Bone marrow (tissue), 2 donors: Measurements from ENCODE around the gene TCEANC2.
"Not testable (repeated sequence)": the region's sequence is repeated elsewhere in the genome, so short reads cannot be mapped to it uniquely, and the experiment has no call there.

ENCODE experiments used
- DNase-seq, 2 donors: peaks; one replicate each; lab custom pipeline; 2025; lab: John Stamatoyannopoulos, UW

TCEANC2 gene

GRCh38 chr1:54027848-54028247 is 25.6 kb upstream of the TCEANC2 start:
- DNase-seq: no peak

- DNase-seq: no peak
These were observed 24.8 kb upstream of the TCEANC2 start for GRCh38 chr1:54028306-54029251.

GRCh38 chr1:54037476-54037875 is 15.9 kb upstream of the TCEANC2 start:
- no peak for DNase-seq

GRCh38 chr1:54041806-54042205 is 11.6 kb upstream of the TCEANC2 start:
- DNase-seq: no peak

- DNase-seq: no peak
These were observed 7.9 kb upstream of the TCEANC2 start for GRCh38 chr1:54045496-54045895.

GRCh38 chr1:54046671-54047383 is 6.6 kb upstream of the TCEANC2 start:
- no peak for DNase-seq

- DNase-seq: no peak
These were observed 5.8 kb upstream of the TCEANC2 start for GRCh38 chr1:54047384-54048305.

GRCh38 chr1:54050435-54050834 is 3.0 kb upstream of the TCEANC2 start:
- DNase-seq: not testable (repeated sequence)

- no peak for DNase-seq
These were observed 1.4 kb upstream of the TCEANC2 start for GRCh38 chr1:54051933-54052430.

- peak; percentile 30 to 50 for DNase-seq
These were observed 926 bp upstream of the TCEANC2 start for GRCh38 chr1:54052431-54052933.

- DNase-seq: no peak
These were observed 483 bp downstream of the TCEANC2 start for GRCh38 chr1:54053745-54054437.

- DNase-seq: no peak
These were observed 986 bp downstream of the TCEANC2 start for GRCh38 chr1:54054438-54054749.

GRCh38 chr1:54064299-54064698 is 10.9 kb downstream of the TCEANC2 start:
- DNase-seq: no peak

GRCh38 chr1:54069791-54070170 is 16.4 kb downstream of the TCEANC2 start:
- DNase-seq: no peak

- DNase-seq: peak in 1 of 2 donors; percentile 52
These were observed 16.9 kb downstream of the TCEANC2 start for GRCh38 chr1:54070171-54070837.

- no peak for DNase-seq
These were observed 24.0 kb downstream of the TCEANC2 start for GRCh38 chr1:54077359-54077758.

GRCh38 chr1:54080598-54081049 is 27.2 kb downstream of the TCEANC2 start:
- no peak for DNase-seq

GRCh38 chr1:54081306-54082270 is 28.2 kb downstream of the TCEANC2 start:
- DNase-seq: peak in 1 of 2 donors; percentile 3

GRCh38 chr1:54084794-54085193 is 31.4 kb downstream of the TCEANC2 start:
- DNase-seq: no peak
